ENCODE results near the gene PRKCE. TPM values are rescaled to one million over a fixed set of nuclear protein-coding genes. Genes with fewer than 3 reads are reported as not detected.

PRKCE gene
- total RNA-seq, 1 experiment from 2014 or later, result 1.3 TPM

- Histone ChIP-seq H4K8ac (replicated peaks; ENCODE audit: insufficient read length, low read depth, low read length) (no peak overlapping the region), H2BK120ac (ENCODE audit: low read depth, low read length, poor library complexity, severe bottlenecking) (no peak overlapping the region), H3K18ac (ENCODE audit: insufficient read length, low read depth, low read length) (no peak overlapping the region), H2BK5ac (ENCODE audit: insufficient read length, low read length) (no peak overlapping the region), H2BK12ac (ENCODE audit: insufficient read length, low read depth, low read length) (no peak overlapping the region), H2BK15ac (ENCODE audit: low read depth, low read length) (no peak overlapping the region), H3K4ac (ENCODE audit: low read depth, low read length) (no peak overlapping the region), H2BK20ac (ENCODE audit: low read depth, low read length, poor library complexity, severe bottlenecking) (no peak overlapping the region), H3K4me2 (ENCODE audit: insufficient read depth, insufficient read length, low read length) (no peak overlapping the region), H3K27ac (ENCODE audit: insufficient read length, low read depth, low read length) (no peak overlapping the region), H2AFZ (ENCODE audit: low read length) (no peak overlapping the region), H3K56ac (ENCODE audit: insufficient read length, low read depth, low read length) (no peak overlapping the region), H3K79me1 (ENCODE audit: insufficient read depth, low read depth, low read length, poor library complexity, severe bottlenecking) (no peaks in the 10 kb centered on the region), H3K14ac (ENCODE audit: insufficient read depth, low read length) (no peak overlapping the region), H3K23ac (ENCODE audit: insufficient read length, low read depth, low read length) (no peak overlapping the region), H3K23me2 (ENCODE audit: insufficient read length, low read depth, low read length, poor library complexity, severe bottlenecking) (no peaks in the 10 kb centered on the region), H4K20me1 (ENCODE audit: control insufficient read depth, insufficient read depth, insufficient read length) (no peaks in the 10 kb centered on the region), H3K27me3 (ENCODE audit: insufficient read depth, low read length) (no peaks in the 10 kb centered on the region; the same call in 1 of the 2 replicates), H3K9me3 (ENCODE audit: control insufficient read depth, low read depth, low read length) (no peaks in the 10 kb centered on the region), H3K79me2 (ENCODE audit: insufficient read depth, low read length) (no peaks in the 10 kb centered on the region), H3T11ph (ENCODE audit: low read length) (no peak overlapping the region), H3K9ac (ENCODE audit: extremely low read depth, insufficient read length, low read length) (no peak overlapping the region), H4K91ac (ENCODE audit: insufficient read length, low read depth, low read length) (no peak overlapping the region), H3K4me1 (ENCODE audit: insufficient read depth, low read length) (no peaks in the 10 kb centered on the region), H4K5ac (ENCODE audit: insufficient read length, low read depth, low read length) (no peak overlapping the region), H2AK5ac (ENCODE audit: insufficient read length, low read length) (no peak overlapping the region)
- no peaks in the 10 kb centered on the region for H3K9me3 Mint-ChIP-seq
- WGBS (ENCODE audit: extremely low coverage, insufficient read length, low lambda C conversion rate), result no CpG with 5 or more reads among the region's 7 CpGs
- TF ChIP-seq CTCF (conservative IDR thresholded peaks at IDR 0.05), result no peak
- no peak for DNase-seq
- peaks cover 3% of the 10 kb centered on the region; the same call in 1 of the 2 replicates for H3K27me3 Mint-ChIP-seq (ENCODE audit: low read depth)
- no peak overlapping the region; a peak in 1 of 7 replicates for H3K27ac Mint-ChIP-seq
- no peak overlapping the region; a peak in 1 of 5 replicates for H3K4me3 Mint-ChIP-seq
- H3K4me1 Mint-ChIP-seq, result peaks cover 2 to 14% of the 10 kb centered on the region in 2 experiments; a peak in 3 of 4 replicates
- H3K36me3 Mint-ChIP-seq (ENCODE audit: insufficient read depth in 1 of 3, low read depth in 3 of 3), result no peaks in the 10 kb centered on the region
These were observed 47.7 kb downstream of the PRKCE start for GRCh38 chr2:45699032-45699658.
